HL-60 (cell line): Measurements from ENCODE around the gene SLC43A1.

ENCODE experiments used
- DNase-seq, 2 experiments: peaks; one replicate each; pipeline ENCODE4 v3.0.0-alpha.2; 2010 to 2020; ENCODE audit warnings: low read depth in 1 of 2, low spot score in 1 of 2
- H3K27ac ChIP-seq: fragments of 250-450 bp; sonication (Bioruptor Pico); replicated peaks from 2 replicates; pipeline ENCODE4 v1.5.1; 2020; ENCODE audit warnings: mild to moderate bottlenecking, moderate library complexity
- H3K27me3 ChIP-seq: fragments of 250-450 bp; sonication (Bioruptor Pico); 2 replicates; pipeline ENCODE4 v1.5.1; 2021; ENCODE audit warnings: mild to moderate bottlenecking, moderate library complexity; ENCODE audit not compliant: insufficient read depth, poor library complexity, severe bottlenecking
- H3K4me3 ChIP-seq: replicated peaks from 2 replicates; pipeline ENCODE4 v1.5.1; 2011; ENCODE audit warnings: mild to moderate bottlenecking, control low read depth, low read length; ENCODE audit not compliant: insufficient read depth
- CTCF ChIP-seq: IDR thresholded peaks from one replicate; pipeline ENCODE4 v1.5.1; 2011; ENCODE audit warnings: low read length, control low read depth, inconsistent platforms; ENCODE audit not compliant: insufficient read depth
- GABPA ChIP-seq: IDR thresholded peaks from 2 replicates; pipeline ENCODE4 v1.6.1; 2012; ENCODE audit warnings: low read depth
- POLR2AphosphoS5 ChIP-seq: IDR thresholded peaks from 2 replicates; pipeline ENCODE4 v1.6.1; 2012; ENCODE audit warnings: low read depth
- REST ChIP-seq: IDR thresholded peaks from 2 replicates; pipeline ENCODE4 v1.6.1; 2012; ENCODE audit warnings: low read depth; ENCODE audit not compliant: insufficient replicate concordance
- SPI1 ChIP-seq: IDR thresholded peaks from 2 replicates; pipeline ENCODE4 v1.6.1; 2012; ENCODE audit warnings: low read depth, mild to moderate bottlenecking, borderline replicate concordance

The SLC43A1 gene

GRCh38 chr11:57444362-57445121 lies 71.0 kb downstream of the SLC43A1 start:
- no peaks in the 10 kb centered on the region for H3K27me3 ChIP-seq
- DNase-seq, result no peak
- no peak overlapping the region for H3K4me3 ChIP-seq
- TF ChIP-seq POLR2AphosphoS5, result no peak
- TF ChIP-seq GABPA, result no peak
- no peak for TF ChIP-seq CTCF
- TF ChIP-seq SPI1, result no peak
- no peak for TF ChIP-seq REST
- H3K27ac ChIP-seq, result no peak overlapping the region

DNA sequence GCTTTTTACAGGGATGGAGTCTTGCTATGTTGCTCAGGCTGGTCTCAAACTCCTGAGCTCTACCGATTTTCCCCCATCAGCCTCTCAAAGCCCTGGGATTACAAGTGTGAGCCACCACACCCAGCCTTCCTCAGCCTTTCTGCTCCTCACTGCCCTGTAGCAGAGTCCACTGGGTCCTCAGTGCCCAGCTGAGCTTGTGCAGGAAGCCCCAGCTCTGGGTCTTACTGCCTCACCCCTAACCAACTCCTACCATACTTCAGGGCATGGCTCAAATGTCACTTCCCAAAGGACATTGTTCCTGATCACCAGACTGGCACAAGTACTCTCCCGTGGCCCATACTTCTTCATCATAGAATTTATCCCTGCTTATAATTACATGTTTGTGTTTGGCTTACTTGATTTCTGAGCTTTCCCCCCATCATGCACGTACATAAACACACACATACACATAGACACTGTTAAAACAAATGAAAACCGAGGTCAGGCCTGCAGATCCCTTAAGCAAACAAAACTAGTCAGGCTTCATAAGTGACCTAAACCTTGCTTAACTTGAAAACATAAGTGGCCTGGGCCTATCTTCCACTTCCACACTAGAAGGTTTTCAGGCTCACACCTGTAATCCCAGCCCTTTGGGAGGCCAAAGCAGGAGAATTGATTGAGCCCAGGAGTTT lies 74.6 kb downstream of the SLC43A1 start:
- Histone ChIP-seq H3K27me3 (no peaks in the 10 kb centered on the region), H3K27ac (no peak overlapping the region), H3K4me3 (no peak overlapping the region)
- no peak for DNase-seq
- TF ChIP-seq GABPA, result no peak
- TF ChIP-seq SPI1, result no peak

GRCh38 chr11:57439786-57440185 lies 75.7 kb downstream of the SLC43A1 start:
- Histone ChIP-seq H3K4me3 (no peak overlapping the region), H3K27ac (no peak overlapping the region), H3K27me3 (no peaks in the 10 kb centered on the region)
- DNase-seq, result no peak
- no peak for TF ChIP-seq GABPA
- TF ChIP-seq REST, result no peak
- TF ChIP-seq POLR2AphosphoS5, result no peak
- no peak for TF ChIP-seq SPI1
- no peak for TF ChIP-seq CTCF

GRCh38 chr11:57438345-57439285 lies 76.9 kb downstream of the SLC43A1 start:
- no peak for DNase-seq
- H3K27ac ChIP-seq, result no peak overlapping the region
- H3K4me3 ChIP-seq, result no peak overlapping the region
- no peaks in the 10 kb centered on the region for H3K27me3 ChIP-seq
- TF ChIP-seq POLR2AphosphoS5 (no peak), GABPA (no peak), REST (no peak), CTCF (no peak), SPI1 (no peak)
